ENCODE data around the gene PVALB. TPM values are rescaled to one million over a fixed set of nuclear protein-coding genes. Genes with fewer than 3 reads are reported as not detected.

Gene PVALB
- total and polyA plus RNA-seq, 2 donors (not counting 1 experiment from before 2014, with no cell fraction given), result not detected

DNA sequence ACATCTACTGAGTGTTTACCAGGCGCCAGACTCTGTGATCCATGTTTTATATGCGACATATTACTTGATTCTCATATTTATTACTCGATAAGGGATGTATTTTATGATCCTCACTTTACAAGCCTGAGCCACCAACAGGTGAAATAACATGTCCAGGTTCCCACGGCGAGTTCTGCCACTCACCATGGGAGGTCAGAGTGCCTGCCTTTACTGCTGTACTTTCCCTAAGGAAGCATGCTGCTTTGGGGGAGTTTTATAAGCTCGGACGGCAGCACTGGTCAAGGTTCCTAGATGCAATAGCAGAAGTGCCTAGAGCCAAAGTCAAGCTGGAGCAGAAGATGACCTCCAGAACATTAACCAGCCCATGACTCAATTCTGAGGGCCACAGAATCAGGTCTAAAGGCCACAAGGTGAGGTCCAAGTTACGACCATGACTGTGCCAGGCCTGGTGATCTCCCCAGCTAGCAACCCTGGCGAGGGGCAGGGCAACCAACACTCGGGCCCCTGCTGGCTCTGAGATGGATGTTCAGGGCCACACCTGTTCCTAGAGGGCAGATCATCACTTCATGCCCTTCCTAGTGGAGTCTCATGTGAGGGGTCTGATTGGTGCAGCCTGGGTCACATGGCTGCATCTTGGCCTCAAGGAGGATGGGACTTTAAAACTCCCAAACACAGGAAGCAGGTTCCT, 55.1 kb downstream of the PVALB start:
- intact Hi-C loops (cut with micrococcal nuclease), result no loop called here
- ChIA-PET CTCF (interaction anchor here (2.5 kb wide), 1 partner anchor 216 kb away, joined by 9 read pairs; no protein-coding TSS in a partner anchor), POLR2A (no interaction called here)
- no peaks in the 10 kb centered on the region for H3K4me1 Mint-ChIP-seq
- Histone ChIP-seq H4K20me1 (ENCODE audit: control insufficient read depth, insufficient read depth, low read length, poor library complexity, severe bottlenecking) (no peaks in the 10 kb centered on the region), H3K27me3 (replicated peaks in 1 of 4; ENCODE audit: control extremely low read depth in 1 of 4, control insufficient read depth in 3 of 4, insufficient read depth in 4 of 4, low read length in 3 of 4) (no peaks in the 10 kb centered on the region), H3K9me3 (ENCODE audit: control extremely low read depth in 1 of 3, control insufficient read depth in 2 of 3, insufficient read depth in 1 of 3, low read length in 2 of 3) (peaks cover 0 to 6% (median 0%) of the 10 kb centered on the region in 3 donors), H3K9ac (ENCODE audit: low read length) (no peak overlapping the region), H3K4me1 (ENCODE audit: control insufficient read depth in 2 of 2, insufficient read depth in 2 of 2, low read length in 2 of 2) (no peaks in the 10 kb centered on the region), H3K79me2 (ENCODE audit: control insufficient read depth, insufficient read depth, low read length) (no peaks in the 10 kb centered on the region), H3K36me3 (replicated peaks in 1 of 2; ENCODE audit: control extremely low read depth in 1 of 2, control insufficient read depth in 1 of 2, extremely low read depth in 1 of 2, insufficient read depth in 2 of 2, low read length in 1 of 2) (peaks cover 0 to 16% of the 10 kb centered on the region in 2 experiments), H3K4me2 (replicated peaks; ENCODE audit: low read depth, low read length, poor library complexity, severe bottlenecking) (no peak overlapping the region), H3K27ac (ENCODE audit: low read length in 2 of 2) (no peak overlapping the region), H2AFZ (ENCODE audit: insufficient read depth, low read depth, low read length, poor library complexity, severe bottlenecking) (no peak overlapping the region), H3K4me3 (ENCODE audit: control extremely low read depth in 1 of 5, extremely low read depth in 1 of 5, insufficient read depth in 1 of 5, low read depth in 2 of 5, low read length in 4 of 5) (no peak overlapping the region)
- H3K9me3 Mint-ChIP-seq (ENCODE audit: insufficient read depth), result no peaks in the 10 kb centered on the region
- no peak overlapping the region for H3K4me3 Mint-ChIP-seq
- no peaks in the 10 kb centered on the region for H3K27me3 Mint-ChIP-seq
- DNase-seq, result no peak
- no peak for ATAC-seq (ENCODE audit: low read depth)
- TF ChIP-seq EZH2 (IDR thresholded peaks at IDR 0.05; ENCODE audit: borderline replicate concordance, insufficient read depth, low read depth, low read length, poor library complexity, severe bottlenecking) (no peak), CTCF (IDR thresholded peaks at IDR 0.05) (no peak)
- no peak overlapping the region for H3K27ac Mint-ChIP-seq
- 95% methylated on average over 10 of the region's 10 CpGs for WGBS (ENCODE audit: insufficient coverage)

DNA sequence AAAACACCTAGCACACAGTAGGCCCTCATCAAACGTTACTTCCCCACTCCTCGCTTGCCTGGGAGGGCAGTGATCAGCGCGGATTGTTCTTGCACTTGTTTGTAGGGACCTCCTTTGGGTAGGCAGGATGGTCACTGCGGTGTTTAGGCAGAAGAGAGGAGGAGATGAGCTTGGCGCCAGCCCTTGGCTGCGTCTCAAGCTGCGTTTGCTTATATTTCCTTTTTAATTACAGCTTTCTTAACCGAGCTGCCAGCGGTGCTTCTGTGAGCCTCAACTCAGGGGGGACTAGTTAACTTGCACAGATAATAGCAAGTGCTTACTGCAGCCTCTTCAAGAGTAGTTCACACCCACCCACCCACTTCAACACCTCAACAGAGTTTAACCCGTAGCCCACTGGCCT, 56.0 kb downstream of the PVALB start:
- H4K20me1 ChIP-seq (ENCODE audit: control insufficient read depth, insufficient read depth, low read length, poor library complexity, severe bottlenecking), result no peaks in the 10 kb centered on the region
- H2AFZ ChIP-seq (ENCODE audit: insufficient read depth, low read depth, low read length, poor library complexity, severe bottlenecking), result no peak overlapping the region
- no peak overlapping the region for H3K4me3 ChIP-seq (ENCODE audit: control extremely low read depth in 1 of 5, extremely low read depth in 1 of 5, insufficient read depth in 1 of 5, low read depth in 2 of 5, low read length in 4 of 5)
- H3K27ac Mint-ChIP-seq, result no peak overlapping the region
- H3K27me3 ChIP-seq (replicated peaks in 1 of 4; ENCODE audit: control extremely low read depth in 1 of 4, control insufficient read depth in 3 of 4, insufficient read depth in 4 of 4, low read length in 3 of 4), result peaks cover 0 to 4% (median 0%) of the 10 kb centered on the region in 4 experiments
- peaks cover 0 to 6% (median 0%) of the 10 kb centered on the region in 3 donors for H3K9me3 ChIP-seq (ENCODE audit: control extremely low read depth in 1 of 3, control insufficient read depth in 2 of 3, insufficient read depth in 1 of 3, low read length in 2 of 3)
- no peak overlapping the region for H3K9ac ChIP-seq (ENCODE audit: low read length)
- DNase-seq (no peak), ATAC-seq (ENCODE audit: low read depth) (no peak)
- H3K79me2 ChIP-seq (ENCODE audit: control insufficient read depth, insufficient read depth, low read length), result no peaks in the 10 kb centered on the region
- CTCF ChIA-PET, result interaction anchor here (1.5 to 2.5 kb wide), 2 partner anchors 95 to 217 kb away, joined by 5 to 9 read pairs; no protein-coding TSS in a partner anchor
- no peaks in the 10 kb centered on the region for H3K9me3 Mint-ChIP-seq (ENCODE audit: insufficient read depth)
- intact Hi-C loops (cut with micrococcal nuclease), result no loop called here
- H3K27me3 Mint-ChIP-seq, result no peaks in the 10 kb centered on the region
- no peaks in the 10 kb centered on the region for H3K4me1 ChIP-seq (ENCODE audit: control insufficient read depth in 2 of 2, insufficient read depth in 2 of 2, low read length in 2 of 2)
- H3K4me1 Mint-ChIP-seq, result no peaks in the 10 kb centered on the region
- peaks cover 0 to 13% of the 10 kb centered on the region in 2 experiments for H3K36me3 ChIP-seq (replicated peaks in 1 of 2; ENCODE audit: control extremely low read depth in 1 of 2, control insufficient read depth in 1 of 2, extremely low read depth in 1 of 2, insufficient read depth in 2 of 2, low read length in 1 of 2)
- POLR2A ChIA-PET, result interaction anchor here (0.5 kb wide), 1 partner anchor 1681 kb away, joined by 5 read pairs; no protein-coding TSS in a partner anchor
- WGBS (ENCODE audit: insufficient coverage), result 100% methylated on average over 6 of the region's 11 CpGs
- H3K4me2 ChIP-seq (replicated peaks; ENCODE audit: low read depth, low read length, poor library complexity, severe bottlenecking), result no peak overlapping the region
- TF ChIP-seq EZH2 (IDR thresholded peaks at IDR 0.05; ENCODE audit: borderline replicate concordance, insufficient read depth, low read depth, low read length, poor library complexity, severe bottlenecking), result no peak
- TF ChIP-seq CTCF (IDR thresholded peaks at IDR 0.05), result no peak
- no peak overlapping the region for H3K27ac ChIP-seq (ENCODE audit: low read length in 2 of 2)
- H3K4me3 Mint-ChIP-seq, result no peak overlapping the region
